A673 (cell line): ENCODE data around the gene MAP3K7CL. TPM values are rescaled to one million over a fixed set of nuclear protein-coding genes. Genes with fewer than 3 reads are reported as not detected.
"Not testable (repeated sequence)": the region's sequence is repeated elsewhere in the genome, so short reads cannot be mapped to it uniquely, and the experiment has no call there.

Source experiments
- BruUV-seq: library from RNA; stranded (reverse); fragments of 400-500 nt; replicated peaks from 2 replicates; lab custom pipeline; 2021; lab: Mats Ljungman, UMichigan
- CTCF ChIA-PET: fragments of 300-600 bp; sonication (Branson Sonifier 250); formaldehyde crosslinking; loops from one replicate; lab custom pipeline; 2022; ENCODE audit warnings: antibody characterized with exemption; lab: Charles Lee
- POLR2A ChIA-PET: fragments of 300-600 bp; sonication (Branson Sonifier 250); formaldehyde crosslinking; loops from one replicate; lab custom pipeline; 2022; ENCODE audit warnings: antibody characterized with exemption; ENCODE audit not compliant: low non-redundant PET; lab: Charles Lee
- DNase-seq: peaks from one replicate; pipeline ENCODE4 v3.0.0-alpha.2; 2015; ENCODE audit warnings: low spot score
- H3K27ac ChIP-seq: fragments of 200-600 bp; sonication (generic); 2 replicates; pipeline ENCODE4 v1.5.1; 2016; ENCODE audit warnings: mixed run types, low read depth, mild to moderate bottlenecking, mixed read lengths, antibody characterized with exemption, low read length; ENCODE audit not compliant: poor library complexity, severe bottlenecking
- H3K27me3 ChIP-seq: fragments of 200-600 bp; sonication (generic); replicated peaks from 2 replicates; pipeline ENCODE4 v1.6.1; 2017; ENCODE audit warnings: mixed run types, low read depth, mild to moderate bottlenecking, mixed read lengths, antibody characterized with exemption, low read length; ENCODE audit not compliant: insufficient read depth, poor library complexity
- H3K36me3 ChIP-seq: fragments of 200-600 bp; sonication (generic); 2 replicates; pipeline ENCODE4 v1.6.1; 2016; ENCODE audit warnings: mixed run types, mild to moderate bottlenecking, mixed read lengths, antibody characterized with exemption, low read length; ENCODE audit not compliant: insufficient read depth, poor library complexity, severe bottlenecking
- H3K4me1 ChIP-seq: fragments of 200-600 bp; sonication (generic); 2 replicates; pipeline ENCODE4 v1.6.1; 2017; ENCODE audit warnings: mixed run types, mild to moderate bottlenecking, mixed read lengths, antibody characterized with exemption, low read length; ENCODE audit not compliant: insufficient read depth, poor library complexity, severe bottlenecking
- H3K4me3 ChIP-seq: fragments of 200-600 bp; sonication (generic); 2 replicates; pipeline ENCODE4 v1.5.1; 2016; ENCODE audit warnings: low read depth, mixed run types, mild to moderate bottlenecking, mixed read lengths, low read length; ENCODE audit not compliant: poor library complexity, severe bottlenecking
- H3K9me3 ChIP-seq: fragments of 200-600 bp; sonication (generic); 2 replicates; pipeline ENCODE4 v1.6.1; 2016; ENCODE audit warnings: mixed run types, low read depth, mild to moderate bottlenecking, mixed read lengths, antibody characterized with exemption, low read length; ENCODE audit not compliant: poor library complexity, severe bottlenecking
- EZH2 ChIP-seq: fragments of 200-600 bp; sonication (generic); IDR thresholded peaks from 2 replicates; pipeline ENCODE4 v1.6.1; 2017; ENCODE audit warnings: borderline replicate concordance, low read depth, mild to moderate bottlenecking, mixed read lengths, antibody characterized with exemption, low read length; ENCODE audit not compliant: poor library complexity, severe bottlenecking
- intact Hi-C: fragments of 100-400 bp; cut with micrococcal nuclease; formaldehyde crosslinking; loops from one replicate; pipeline ENCODE4 v1.10.0; 2022; ENCODE audit not compliant: unreplicated experiment
- total RNA-seq: library from RNA; stranded (reverse); gene quantifications from 2 replicates; pipeline ENCODE4 v1.2.3, GENCODE V29; 2021
- TF ChIP-seq, protein P1 (sequence below): fragments of 300-800, 200-600 bp; sonication (generic); conservative IDR thresholded peaks from 2 replicates; pipeline ENCODE4 v1.5.1; 2017; ENCODE audit warnings: low read depth, mild to moderate bottlenecking, antibody characterized with exemption, low read length, moderate library complexity, mixed read lengths

The MAP3K7CL gene
- total RNA-seq, 1 experiment from 2014 or later = 2.2 TPM

DNA sequence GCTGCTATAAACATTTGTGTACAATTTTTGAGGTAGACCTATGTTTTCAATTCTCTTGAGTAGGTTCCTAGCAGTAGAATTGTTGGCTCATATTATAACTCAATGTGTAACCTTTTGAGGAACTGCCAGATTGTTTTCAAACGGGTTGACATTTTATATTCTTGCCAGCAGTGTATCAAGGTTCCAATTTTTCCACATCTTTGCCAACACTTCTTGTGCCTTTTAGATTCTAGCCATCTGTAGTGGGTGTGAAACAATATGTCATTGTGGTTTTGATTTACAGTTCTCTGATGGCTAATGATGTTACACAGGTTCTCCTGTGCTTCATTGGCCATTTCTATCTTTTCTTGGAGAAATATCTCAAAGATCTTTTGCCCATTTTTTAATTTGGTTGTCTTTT lies 36.4 kb downstream of the MAP3K7CL start:
- POLR2A ChIA-PET = no interaction called here
- no peak for DNase-seq
- Histone ChIP-seq H3K4me1 (peaks cover 12% of the 10 kb centered on the region), H3K9me3 (no peaks in the 10 kb centered on the region), H3K36me3 (no peaks in the 10 kb centered on the region), H3K27ac (no peak overlapping the region), H3K27me3 (no peaks in the 10 kb centered on the region), H3K4me3 (no peak overlapping the region)
- intact Hi-C loops = no loop called here
- CTCF ChIA-PET = no interaction called here
- BruUV-seq = no TSS peak
- no peak for TF ChIP-seq EZH2
- TF ChIP-seq, protein P1, sequence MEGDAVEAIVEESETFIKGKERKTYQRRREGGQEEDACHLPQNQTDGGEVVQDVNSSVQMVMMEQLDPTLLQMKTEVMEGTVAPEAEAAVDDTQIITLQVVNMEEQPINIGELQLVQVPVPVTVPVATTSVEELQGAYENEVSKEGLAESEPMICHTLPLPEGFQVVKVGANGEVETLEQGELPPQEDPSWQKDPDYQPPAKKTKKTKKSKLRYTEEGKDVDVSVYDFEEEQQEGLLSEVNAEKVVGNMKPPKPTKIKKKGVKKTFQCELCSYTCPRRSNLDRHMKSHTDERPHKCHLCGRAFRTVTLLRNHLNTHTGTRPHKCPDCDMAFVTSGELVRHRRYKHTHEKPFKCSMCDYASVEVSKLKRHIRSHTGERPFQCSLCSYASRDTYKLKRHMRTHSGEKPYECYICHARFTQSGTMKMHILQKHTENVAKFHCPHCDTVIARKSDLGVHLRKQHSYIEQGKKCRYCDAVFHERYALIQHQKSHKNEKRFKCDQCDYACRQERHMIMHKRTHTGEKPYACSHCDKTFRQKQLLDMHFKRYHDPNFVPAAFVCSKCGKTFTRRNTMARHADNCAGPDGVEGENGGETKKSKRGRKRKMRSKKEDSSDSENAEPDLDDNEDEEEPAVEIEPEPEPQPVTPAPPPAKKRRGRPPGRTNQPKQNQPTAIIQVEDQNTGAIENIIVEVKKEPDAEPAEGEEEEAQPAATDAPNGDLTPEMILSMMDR = no peak

DNA sequence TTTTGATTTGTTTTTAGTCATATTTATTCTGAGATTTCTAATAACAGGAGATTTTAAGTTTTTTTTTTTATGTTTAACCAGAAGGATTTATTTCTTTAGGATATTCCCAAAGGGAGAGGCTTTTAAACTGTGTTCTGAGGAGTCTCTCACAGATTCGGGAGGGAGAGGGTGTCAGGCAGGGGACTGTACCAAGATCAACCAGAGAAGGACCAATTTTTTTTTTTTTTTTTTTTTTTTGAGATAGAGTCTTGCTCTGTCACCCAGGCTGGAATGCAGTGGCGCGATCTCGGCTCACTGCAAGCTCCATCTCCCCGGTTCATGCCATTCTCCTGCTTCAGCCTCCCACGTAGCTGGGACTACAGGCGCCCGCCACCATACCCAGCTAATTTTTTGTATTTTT lies 37.0 kb downstream of the MAP3K7CL start:
- DNase-seq, H3K4me3 ChIP-seq, POLR2A ChIA-PET, intact Hi-C loops, H3K27ac ChIP-seq, H3K27me3 ChIP-seq, H3K9me3 ChIP-seq, H3K36me3 ChIP-seq, BruUV-seq: not testable (repeated sequence)
- CTCF ChIA-PET = interaction anchor here (0.6 kb wide), 1 partner anchor 636 kb away, joined by 4 read pairs; no protein-coding TSS in a partner anchor
- peaks cover 12% of the 10 kb centered on the region for H3K4me1 ChIP-seq

DNA sequence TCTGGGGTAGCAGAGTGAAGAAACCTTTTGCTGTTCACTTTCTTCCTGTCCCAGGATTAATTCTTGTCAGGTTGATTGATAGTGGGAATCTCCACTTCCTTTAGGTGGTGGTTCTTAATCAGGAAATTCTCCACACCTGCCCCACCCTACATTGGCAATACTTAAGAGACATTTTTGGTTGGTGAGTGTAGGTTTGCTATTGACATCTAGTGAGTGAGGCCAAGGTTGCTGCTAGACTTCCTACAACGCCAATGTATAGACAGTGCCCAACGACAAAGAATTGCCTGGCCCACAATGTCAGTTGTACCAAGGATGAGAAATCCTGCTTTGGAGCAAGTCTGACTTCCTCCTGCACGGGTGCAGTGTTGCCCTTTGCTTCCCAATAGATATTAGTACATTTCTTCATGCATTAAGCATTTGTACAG lies 38.5 kb downstream of the MAP3K7CL start:
- Histone ChIP-seq H3K27ac (no peak overlapping the region), H3K4me1 (no peaks in the 10 kb centered on the region), H3K27me3 (no peaks in the 10 kb centered on the region), H3K9me3 (no peaks in the 10 kb centered on the region), H3K36me3 (no peaks in the 10 kb centered on the region), H3K4me3 (no peak overlapping the region)
- no peak for DNase-seq
- ChIA-PET CTCF (no interaction called here), POLR2A (no interaction called here)
- TF ChIP-seq, protein P1 = no peak
- TF ChIP-seq EZH2 = no peak
- intact Hi-C loops = no loop called here
- no TSS peak for BruUV-seq

DNA sequence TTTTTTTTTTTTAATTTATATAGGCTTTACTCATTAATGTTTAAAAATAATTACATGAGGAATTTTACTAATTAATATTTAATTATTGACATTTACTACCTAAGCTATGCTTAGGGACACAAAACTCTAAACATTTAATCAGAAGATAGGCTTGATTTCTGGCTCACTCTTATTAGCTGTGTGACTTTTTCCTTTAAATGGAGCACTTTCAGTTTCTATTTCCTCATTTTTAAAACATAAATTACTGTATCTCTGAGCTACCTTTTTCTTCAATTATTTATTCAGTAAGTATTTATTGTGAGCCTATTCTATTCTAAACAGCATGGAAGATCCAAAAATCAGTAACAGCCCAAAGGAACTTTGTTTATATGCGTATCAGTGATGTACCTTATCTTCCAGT lies 40.5 kb downstream of the MAP3K7CL start:
- Histone ChIP-seq H3K27ac (no peak overlapping the region), H3K4me1 (no peaks in the 10 kb centered on the region), H3K4me3 (no peak overlapping the region), H3K9me3 (no peaks in the 10 kb centered on the region), H3K27me3 (no peaks in the 10 kb centered on the region), H3K36me3 (no peaks in the 10 kb centered on the region)
- DNase-seq = no peak
- TF ChIP-seq, protein P1 = no peak
- no peak for TF ChIP-seq EZH2
- POLR2A ChIA-PET = interaction anchor here (0.7 kb wide), 1 partner anchor 183 kb away, joined by 7 read pairs; no protein-coding TSS in a partner anchor
- CTCF ChIA-PET = no interaction called here
- intact Hi-C loops = no loop called here
- no TSS peak for BruUV-seq
